H4 (cell line): ENCODE measurements around the gene CNTN2. TPM values are rescaled to one million over a fixed set of nuclear protein-coding genes. Genes with fewer than 3 reads are reported as not detected.

Experiments used
- DNase-seq: peaks from one replicate; pipeline ENCODE4 v3.0.0-alpha.2; 2015; ENCODE audit warnings: low spot score
- total RNA-seq: library from RNA; depleted of rRNA; stranded (reverse); fragments of >200 nt; shearing (Covaris generic); gene quantifications from 2 replicates; pipeline ENCODE4 v1.2.3, GENCODE V29; 2014; rRNA removed

CNTN2 gene
- total RNA-seq, 1 experiment from 2014 or later, result 1.2 TPM

- no peak for DNase-seq
Observed at GRCh38 chr1:205122489-205122882, 79.5 kb downstream of the CNTN2 start.

- no peak for DNase-seq
Observed at GRCh38 chr1:205124726-205125125, 81.7 kb downstream of the CNTN2 start.

DNA sequence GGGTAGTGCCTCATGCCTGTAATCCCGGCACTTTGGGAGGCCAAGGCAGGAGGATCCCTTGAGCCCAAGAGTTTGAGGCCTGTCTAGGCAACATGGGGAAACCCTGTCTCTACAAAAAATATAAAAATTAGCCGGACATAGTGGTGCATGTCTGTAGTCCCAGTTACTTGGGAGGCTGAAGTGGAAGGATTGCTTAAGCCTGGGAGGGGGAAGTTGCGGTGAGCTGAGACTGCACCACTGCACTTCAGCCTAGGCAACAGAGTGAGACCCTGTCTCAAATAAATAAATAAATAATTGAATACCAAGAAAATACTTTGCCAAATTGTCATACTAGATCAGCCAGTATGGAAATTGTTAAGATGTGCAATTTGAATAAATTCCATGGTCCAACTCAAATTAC, 84.6 kb downstream of the CNTN2 start:
- DNase-seq, result no peak

Other genes with a start within 250 kb of the CNTN2 start
- 3.1 and 3.2 TPM in 2 replicates for gene NFASC, start 172.3 kb upstream of the CNTN2 start, total RNA-seq
- 0.99 TPM in 1 of 2 replicates, not detected in the other for gene TMEM81, start 41.2 kb downstream of the CNTN2 start, total RNA-seq
- gene RBBP5, start 78.8 kb downstream of the CNTN2 start, total RNA-seq, result 18.6 and 18.7 TPM in 2 replicates
- 5.1 and 5.8 TPM in 2 replicates for gene DSTYK, start 168.5 kb downstream of the CNTN2 start, total RNA-seq
- 0.74 and 2.1 TPM in 2 replicates for gene TMCC2, start 184.7 kb downstream of the CNTN2 start, total RNA-seq